Measurements from ENCODE around the gene TUT4.

Gene TUT4

DNA sequence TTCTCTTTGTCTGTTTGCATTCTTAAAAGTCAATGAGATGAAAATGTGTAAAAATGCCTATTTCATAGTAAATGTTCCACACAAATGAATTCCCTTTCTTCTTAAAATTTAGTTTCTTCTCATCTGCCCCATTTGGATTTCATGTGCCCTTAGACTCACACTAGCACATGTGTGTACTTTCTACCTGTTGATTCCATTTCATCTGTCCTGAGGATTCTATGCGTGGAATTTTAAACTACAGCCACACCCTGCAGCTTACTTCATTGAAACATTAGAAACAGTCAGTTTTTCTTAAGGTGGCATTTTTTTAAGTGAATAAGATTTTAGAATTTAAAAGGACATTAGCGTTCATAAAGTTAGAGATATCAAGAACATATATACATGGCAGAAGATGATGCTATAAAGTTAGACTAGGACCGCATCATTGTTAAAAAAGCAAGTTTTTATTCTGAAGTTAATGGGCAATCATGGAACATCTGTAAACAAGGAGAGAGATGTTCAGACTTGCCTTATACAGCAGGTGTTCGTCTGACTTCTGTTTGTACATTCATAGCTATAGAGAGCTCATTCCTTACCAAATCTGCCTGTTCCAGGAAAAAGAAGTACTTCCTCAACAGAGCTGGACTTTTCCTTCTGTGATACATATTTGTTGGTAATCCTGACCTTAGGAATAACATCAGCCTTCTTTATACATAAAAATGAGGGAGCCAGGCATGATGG, 3.9 kb upstream of the TUT4 start:
- TF ChIP-seq, protein P1, sequence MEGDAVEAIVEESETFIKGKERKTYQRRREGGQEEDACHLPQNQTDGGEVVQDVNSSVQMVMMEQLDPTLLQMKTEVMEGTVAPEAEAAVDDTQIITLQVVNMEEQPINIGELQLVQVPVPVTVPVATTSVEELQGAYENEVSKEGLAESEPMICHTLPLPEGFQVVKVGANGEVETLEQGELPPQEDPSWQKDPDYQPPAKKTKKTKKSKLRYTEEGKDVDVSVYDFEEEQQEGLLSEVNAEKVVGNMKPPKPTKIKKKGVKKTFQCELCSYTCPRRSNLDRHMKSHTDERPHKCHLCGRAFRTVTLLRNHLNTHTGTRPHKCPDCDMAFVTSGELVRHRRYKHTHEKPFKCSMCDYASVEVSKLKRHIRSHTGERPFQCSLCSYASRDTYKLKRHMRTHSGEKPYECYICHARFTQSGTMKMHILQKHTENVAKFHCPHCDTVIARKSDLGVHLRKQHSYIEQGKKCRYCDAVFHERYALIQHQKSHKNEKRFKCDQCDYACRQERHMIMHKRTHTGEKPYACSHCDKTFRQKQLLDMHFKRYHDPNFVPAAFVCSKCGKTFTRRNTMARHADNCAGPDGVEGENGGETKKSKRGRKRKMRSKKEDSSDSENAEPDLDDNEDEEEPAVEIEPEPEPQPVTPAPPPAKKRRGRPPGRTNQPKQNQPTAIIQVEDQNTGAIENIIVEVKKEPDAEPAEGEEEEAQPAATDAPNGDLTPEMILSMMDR (IDR thresholded peaks at IDR 0.05; ENCODE audit: low read depth, low read length): no peak
- no peak for DNase-seq (ENCODE audit: extremely low read depth, low read depth)

DNA sequence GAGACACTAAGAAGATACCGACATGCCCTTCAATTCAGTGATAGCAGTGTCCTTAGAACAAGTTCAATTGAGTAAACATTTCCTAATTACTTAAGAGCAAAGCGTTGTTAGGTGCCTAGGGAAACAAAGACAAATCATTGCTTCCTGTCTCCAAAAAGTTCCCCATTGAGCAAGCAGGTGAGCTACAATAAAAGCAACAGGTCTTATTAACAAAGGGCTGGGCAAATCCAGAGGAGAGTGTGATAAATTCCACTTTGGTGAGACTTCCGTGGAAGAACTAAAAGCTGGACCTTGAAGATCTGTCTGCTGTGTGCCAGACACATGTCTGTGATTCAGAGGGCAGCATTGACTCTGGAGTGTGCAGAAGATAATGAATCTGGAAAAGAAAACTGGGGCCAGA, 1.9 kb upstream of the TUT4 start:
- TF ChIP-seq, protein P1 (IDR thresholded peaks at IDR 0.05; ENCODE audit: low read depth, low read length): no peak
- DNase-seq (ENCODE audit: extremely low read depth, low read depth): no peak

DNA sequence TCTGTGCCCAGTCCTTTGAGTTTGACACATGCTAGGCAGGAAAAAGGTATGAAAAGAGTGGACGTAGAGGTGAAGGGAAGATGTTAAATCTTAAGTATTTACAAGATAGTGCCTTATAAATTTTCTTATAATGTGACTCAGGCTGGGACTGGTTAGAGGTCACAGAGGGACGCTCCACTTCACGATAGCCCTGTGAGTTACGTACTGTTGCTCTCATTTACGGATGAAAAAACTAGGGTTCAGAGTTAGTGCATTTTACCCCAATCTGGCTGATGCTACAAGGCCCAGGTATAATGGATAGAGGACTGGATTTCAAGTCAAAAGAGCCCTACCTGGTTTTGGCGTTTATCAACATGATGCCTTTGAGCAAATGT, 1.4 kb upstream of the TUT4 start:
- TF ChIP-seq, protein P1 (IDR thresholded peaks at IDR 0.05; ENCODE audit: low read depth, low read length): no peak
- DNase-seq (ENCODE audit: extremely low read depth, low read depth): no peak

DNA sequence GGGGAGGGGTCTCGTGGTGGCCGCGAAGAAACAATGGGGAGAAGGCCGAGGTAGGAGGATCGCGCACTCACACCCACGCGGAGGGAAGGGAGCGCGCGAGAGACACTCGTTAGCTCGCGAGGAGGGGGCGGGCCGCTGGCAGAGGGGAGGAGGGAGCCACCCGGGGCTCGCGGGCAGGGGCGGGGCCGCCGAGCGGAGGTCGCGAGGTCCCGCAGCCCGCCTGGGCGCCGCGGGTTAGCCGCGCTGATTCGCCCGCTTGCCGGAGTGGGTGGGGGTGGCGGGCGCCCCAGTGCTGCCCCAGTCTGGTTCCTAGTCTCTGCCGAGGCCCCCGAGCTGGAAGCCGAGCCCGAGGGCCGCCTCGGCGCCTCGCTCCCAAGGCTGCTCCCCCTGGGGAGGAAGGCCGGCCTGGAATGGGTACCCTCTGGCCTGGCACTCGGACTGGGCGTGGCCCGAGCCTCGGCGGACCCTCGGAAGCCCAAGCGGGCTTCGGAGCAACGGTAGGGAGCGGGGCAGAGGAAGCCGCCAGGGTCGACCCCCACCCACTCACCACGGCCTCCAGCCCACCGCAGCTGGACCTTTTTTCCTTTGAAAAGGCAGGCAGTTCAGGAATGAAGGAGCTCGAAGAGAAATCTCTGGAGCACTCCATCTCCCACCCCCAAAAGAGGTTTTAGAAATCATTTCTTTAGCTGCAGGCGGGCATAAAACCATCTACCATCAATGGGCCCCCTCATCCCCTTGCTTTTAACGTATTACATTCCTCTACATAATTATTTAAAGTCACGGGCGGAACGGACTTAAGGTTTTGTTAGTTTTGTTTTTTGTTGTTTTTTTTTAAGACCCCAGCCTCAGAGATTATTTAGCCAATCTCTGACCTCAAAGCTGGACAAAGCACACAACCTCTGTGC, 722 bp upstream of the TUT4 start:
- DNase-seq (ENCODE audit: extremely low read depth, low read depth): peak; percentile 66
- TF ChIP-seq, protein P1 (IDR thresholded peaks at IDR 0.05; ENCODE audit: low read depth, low read length): no peak

DNA sequence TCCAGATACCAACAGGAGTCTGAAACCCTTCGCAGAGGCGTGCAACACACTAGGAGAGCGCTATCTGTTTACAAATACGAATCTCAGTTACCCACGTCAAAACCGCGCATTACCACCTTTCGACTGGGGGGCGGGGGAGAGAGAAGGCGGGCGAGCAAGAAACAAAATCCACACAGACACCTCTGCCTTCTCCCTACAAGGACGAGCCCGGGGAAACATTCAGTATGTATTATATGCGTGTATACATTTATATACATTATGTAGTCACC, 722 bp downstream of the TUT4 start:
- TF ChIP-seq, protein P1 (IDR thresholded peaks at IDR 0.05; ENCODE audit: low read depth, low read length): no peak
- peak; percentile 18 for DNase-seq (ENCODE audit: extremely low read depth, low read depth)

DNA sequence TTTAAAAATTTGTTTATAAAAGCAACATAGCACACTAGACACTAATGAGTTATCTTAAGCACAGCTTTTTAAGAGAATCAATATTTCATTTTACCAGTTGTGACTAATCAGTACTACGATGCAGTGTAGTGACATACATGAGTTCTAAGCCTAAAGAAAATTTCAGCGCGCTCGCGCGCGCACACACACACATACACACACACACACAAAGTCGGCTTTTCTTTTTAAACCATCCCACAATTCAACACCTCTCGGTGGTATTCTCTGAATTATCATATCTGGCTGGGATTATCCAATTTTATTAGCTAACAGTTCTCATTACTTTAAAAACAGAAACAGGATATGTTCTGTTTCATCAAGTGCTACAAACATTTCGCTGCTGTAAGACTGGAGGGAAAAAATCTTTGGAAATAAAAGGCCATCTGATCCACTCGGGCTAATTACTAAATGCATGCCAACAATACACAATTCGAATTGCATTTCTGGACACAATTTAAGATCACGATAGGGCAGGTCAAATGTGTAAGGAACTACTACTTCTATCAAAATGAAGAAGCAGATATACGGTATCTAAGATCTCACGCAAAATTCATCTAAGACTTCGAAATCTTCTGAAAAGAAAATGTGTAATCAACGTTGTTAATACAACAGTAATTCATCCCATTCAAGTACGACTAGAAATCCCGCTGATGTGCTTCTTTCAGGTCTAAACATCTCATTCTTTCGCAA, 1.2 kb downstream of the TUT4 start:
- DNase-seq (ENCODE audit: extremely low read depth, low read depth): no peak
- TF ChIP-seq, protein P1 (IDR thresholded peaks at IDR 0.05; ENCODE audit: low read depth, low read length): no peak

DNA sequence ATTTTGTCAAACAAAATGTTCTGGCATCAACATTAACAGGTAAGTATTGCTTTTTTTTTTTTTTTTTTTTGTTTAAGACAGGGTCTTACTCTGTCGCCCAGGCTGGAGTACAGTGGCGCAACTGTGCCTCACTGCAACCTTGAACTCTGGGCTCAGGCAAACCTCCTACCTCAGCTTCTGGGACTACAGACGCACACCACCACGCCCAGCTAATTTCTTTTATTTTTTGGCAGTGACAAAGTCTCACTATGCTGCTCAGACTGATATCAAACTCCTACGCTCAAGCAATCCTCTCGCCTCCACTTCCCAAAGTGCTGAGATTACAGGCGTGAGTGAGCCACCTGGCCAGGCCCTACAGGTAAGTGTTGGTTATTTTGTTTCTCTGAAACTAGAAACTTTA, 2.4 kb downstream of the TUT4 start:
- no peak for DNase-seq (ENCODE audit: extremely low read depth, low read depth)
- TF ChIP-seq, protein P1 (IDR thresholded peaks at IDR 0.05; ENCODE audit: low read depth, low read length): no peak

Measured in AG09319 (cell line).